K562 (cell line): ENCODE data around the gene CYP4B1. TPM values are rescaled to one million over a fixed set of nuclear protein-coding genes. Genes with fewer than 3 reads are reported as not detected.

Source experiments
- NCOA1 ChIP-seq: fragments of 450-650 bp; IDR thresholded peaks from 2 replicates; pipeline ENCODE4 v1.6.1; 2016; ENCODE audit warnings: low read depth
- polyA plus RNA-seq, 8 experiments: library from polyadenylated mRNA; depleted of rRNA in 4 of 8; stranded (reverse) in 5 of 8; unstranded in 3 of 8; fragments of >200 nt; fragmentation: Nextera tagmentation in 2 of 8; fragmentation: Illumina TruSeq in 1 of 8; extraction: Ambion mirVana in 2 of 8; extraction: Trizol in 1 of 8; gene quantifications; 2 replicates each; pipeline versions ENCODE4 v1.2.1 to v1.2.3, GENCODE V29; 2011 to 2014; ENCODE audit warnings: inconsistent platforms in 1 of 8, missing spikeins in 1 of 8
- total RNA-seq, 7 experiments: library from RNA; depleted of rRNA in 6 of 7; stranded (reverse); fragments of >200 nt in 6 of 7; fragmentation: Illumina TruSeq in 2 of 7; extraction: Trizol in 2 of 7; gene quantifications; 2 replicates each; pipeline versions ENCODE4 v1.2.1 to v1.2.3, GENCODE V29; 2011 to 2021; ENCODE audit warnings: low replicate concordance in 1 of 7
- TF ChIP-seq, protein P1 (sequence below), 2 experiments: fragments of 450-650 bp; formaldehyde crosslinking in 1 of 2; IDR thresholded peaks; 2 replicates each; pipeline versions ENCODE4 v1.4.0 to v1.6.1; 2014 to 2020; ENCODE audit warnings: mild to moderate bottlenecking in 2 of 2, borderline replicate concordance in 1 of 2, low read depth in 1 of 2

The CYP4B1 gene
- total and polyA plus RNA-seq, 9 of the 15 experiments (the other 6 are each of a cell fraction or from before 2014, with no cell fraction given), result 0.69 TPM; not detected in 8

DNA sequence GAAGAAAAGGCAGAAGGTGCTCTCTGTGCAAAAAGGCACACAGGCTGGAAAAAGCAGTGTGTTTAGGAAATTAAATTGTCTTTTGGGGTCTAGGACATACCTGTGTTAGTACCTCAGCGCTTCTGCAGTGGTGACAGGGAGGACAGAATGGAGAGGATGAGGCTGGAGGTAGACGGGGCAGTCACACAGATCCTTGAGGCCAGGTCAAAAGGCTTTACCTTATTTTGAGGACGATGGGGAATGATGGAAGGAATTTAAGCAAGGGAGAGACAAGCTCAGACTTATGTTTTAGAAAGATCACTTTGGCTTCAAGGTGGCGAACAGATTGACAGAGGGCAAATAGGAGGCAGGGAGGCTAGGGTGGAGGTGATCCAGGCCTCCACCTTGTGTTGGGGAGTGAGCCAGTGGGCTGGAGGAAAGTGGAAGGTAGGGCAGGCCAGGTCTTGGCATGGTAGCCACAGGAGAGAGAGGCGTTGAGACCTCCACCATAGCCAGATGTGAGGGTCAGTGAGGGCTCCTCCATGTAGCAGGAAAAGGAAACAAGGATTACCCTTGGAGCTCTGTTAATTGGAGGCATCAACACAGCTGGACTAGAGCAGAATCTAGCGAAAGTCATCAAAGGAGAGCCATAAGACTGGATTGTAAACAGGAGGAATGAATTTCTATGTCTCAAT lies 4.2 kb downstream of the CYP4B1 start (continued):
- no peak for TF ChIP-seq NCOA1
- TF ChIP-seq, protein P1, sequence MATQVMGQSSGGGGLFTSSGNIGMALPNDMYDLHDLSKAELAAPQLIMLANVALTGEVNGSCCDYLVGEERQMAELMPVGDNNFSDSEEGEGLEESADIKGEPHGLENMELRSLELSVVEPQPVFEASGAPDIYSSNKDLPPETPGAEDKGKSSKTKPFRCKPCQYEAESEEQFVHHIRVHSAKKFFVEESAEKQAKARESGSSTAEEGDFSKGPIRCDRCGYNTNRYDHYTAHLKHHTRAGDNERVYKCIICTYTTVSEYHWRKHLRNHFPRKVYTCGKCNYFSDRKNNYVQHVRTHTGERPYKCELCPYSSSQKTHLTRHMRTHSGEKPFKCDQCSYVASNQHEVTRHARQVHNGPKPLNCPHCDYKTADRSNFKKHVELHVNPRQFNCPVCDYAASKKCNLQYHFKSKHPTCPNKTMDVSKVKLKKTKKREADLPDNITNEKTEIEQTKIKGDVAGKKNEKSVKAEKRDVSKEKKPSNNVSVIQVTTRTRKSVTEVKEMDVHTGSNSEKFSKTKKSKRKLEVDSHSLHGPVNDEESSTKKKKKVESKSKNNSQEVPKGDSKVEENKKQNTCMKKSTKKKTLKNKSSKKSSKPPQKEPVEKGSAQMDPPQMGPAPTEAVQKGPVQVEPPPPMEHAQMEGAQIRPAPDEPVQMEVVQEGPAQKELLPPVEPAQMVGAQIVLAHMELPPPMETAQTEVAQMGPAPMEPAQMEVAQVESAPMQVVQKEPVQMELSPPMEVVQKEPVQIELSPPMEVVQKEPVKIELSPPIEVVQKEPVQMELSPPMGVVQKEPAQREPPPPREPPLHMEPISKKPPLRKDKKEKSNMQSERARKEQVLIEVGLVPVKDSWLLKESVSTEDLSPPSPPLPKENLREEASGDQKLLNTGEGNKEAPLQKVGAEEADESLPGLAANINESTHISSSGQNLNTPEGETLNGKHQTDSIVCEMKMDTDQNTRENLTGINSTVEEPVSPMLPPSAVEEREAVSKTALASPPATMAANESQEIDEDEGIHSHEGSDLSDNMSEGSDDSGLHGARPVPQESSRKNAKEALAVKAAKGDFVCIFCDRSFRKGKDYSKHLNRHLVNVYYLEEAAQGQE (IDR thresholded peaks at IDR 0.05; ENCODE audit: borderline replicate concordance), result no peak
- TF ChIP-seq, protein P1 (CRISPR knock-in tag; IDR thresholded peaks at IDR 0.05; ENCODE audit: low read depth), result no peak
- TF ChIP-seq, all 486 proteins: peak for 0
